22Rv1 (cell line): ENCODE measurements around the gene YEATS4.

Experiments
- H3K27ac ChIP-seq: fragments of 450-650 bp; 2 replicates; pipeline ENCODE4 v1.5.1; 2017
- CTCF ChIP-seq: fragments of 450-650 bp; IDR thresholded peaks from 2 replicates; pipeline ENCODE4 v1.5.1; 2017; ENCODE audit warnings: mild to moderate bottlenecking
- ZFX ChIP-seq: fragments of 450-650 bp; IDR thresholded peaks from 2 replicates; pipeline ENCODE4 v1.6.1; 2017; ENCODE audit warnings: antibody characterized with exemption, borderline replicate concordance

Gene YEATS4

GRCh38 chr12:69396041-69396440 lies 36.5 kb downstream of the YEATS4 start:
- no peak overlapping the region for H3K27ac ChIP-seq
- no peak for TF ChIP-seq ZFX
- no peak for TF ChIP-seq CTCF

GRCh38 chr12:69396963-69397362 lies 37.4 kb downstream of the YEATS4 start:
- TF ChIP-seq ZFX (no peak), CTCF (no peak)
- H3K27ac ChIP-seq = no peak overlapping the region

GRCh38 chr12:69397978-69398377 lies 38.4 kb downstream of the YEATS4 start:
- TF ChIP-seq CTCF (no peak), ZFX (no peak)
- H3K27ac ChIP-seq = no peak overlapping the region

DNA sequence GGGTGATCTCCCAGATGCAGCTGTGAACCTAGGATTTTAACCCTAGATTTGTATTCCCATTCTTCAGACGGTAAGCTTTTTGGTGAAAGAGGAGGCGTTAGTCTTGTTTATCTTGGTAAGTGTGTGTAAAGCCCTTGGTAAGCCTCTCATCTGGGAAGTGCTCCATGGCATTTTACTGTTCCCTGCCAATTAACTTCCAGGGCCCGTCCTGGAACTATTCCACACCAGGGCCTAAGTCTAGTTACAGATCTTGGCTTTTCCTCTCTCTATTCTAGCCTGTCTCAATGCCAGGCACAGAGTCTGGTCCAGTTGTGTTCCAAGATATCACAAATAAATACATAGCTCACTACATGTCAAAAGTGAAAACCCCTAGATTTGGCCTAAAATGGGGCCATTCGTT lies 42.4 kb downstream of the YEATS4 start:
- TF ChIP-seq CTCF (no peak), ZFX (no peak)
- H3K27ac ChIP-seq = no peak overlapping the region

DNA sequence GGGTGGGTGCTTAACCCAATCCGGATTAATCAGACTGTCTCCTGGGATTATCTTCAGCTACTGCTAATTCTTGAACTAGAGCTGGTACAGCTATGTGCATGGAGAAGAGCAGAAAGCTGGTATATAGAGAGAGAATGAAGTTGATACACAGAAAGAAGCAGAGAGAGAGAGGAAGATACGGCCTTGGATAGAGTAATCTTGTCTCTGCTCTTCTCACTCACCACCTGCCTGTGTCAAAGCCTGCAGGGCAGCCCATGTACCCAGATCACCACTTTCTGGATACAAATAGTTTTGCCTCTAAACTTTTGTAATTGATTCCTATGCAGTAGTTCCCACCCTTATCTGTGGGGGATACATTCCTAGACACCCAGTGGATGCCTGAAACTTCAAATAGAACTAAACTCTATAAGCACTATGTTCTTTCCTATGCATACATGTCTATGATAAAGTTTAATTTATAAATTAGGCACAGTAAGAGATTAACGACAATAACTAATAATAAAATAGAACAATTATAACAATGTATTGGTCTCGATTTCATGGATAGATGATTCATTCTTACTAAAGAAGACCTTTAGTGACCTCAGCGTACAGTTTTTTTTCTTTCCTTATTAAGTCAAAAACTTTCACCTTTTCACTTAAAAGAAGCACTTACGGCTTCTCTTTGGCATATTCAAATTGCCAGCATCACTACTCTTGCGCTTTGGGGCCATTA lies 45.5 kb downstream of the YEATS4 start:
- TF ChIP-seq ZFX (no peak), CTCF (no peak)
- H3K27ac ChIP-seq = no peak overlapping the region

DNA sequence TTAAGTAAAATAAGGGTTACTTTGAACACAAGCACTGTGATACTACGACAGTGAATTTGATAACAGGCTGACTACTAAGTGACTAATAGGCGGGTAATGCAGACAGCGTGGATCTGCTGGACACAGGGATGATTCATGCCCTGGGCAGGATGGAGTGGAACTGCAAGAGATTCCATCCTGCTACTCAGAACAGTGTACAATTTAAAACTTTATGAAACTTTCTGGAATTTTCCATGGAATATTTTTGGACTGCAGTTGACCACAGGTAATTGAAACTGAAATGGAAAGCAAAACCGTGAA lies 46.0 kb downstream of the YEATS4 start:
- TF ChIP-seq ZFX (no peak), CTCF (no peak)
- no peak overlapping the region for H3K27ac ChIP-seq

- no peak overlapping the region for H3K27ac ChIP-seq
- TF ChIP-seq ZFX (no peak), CTCF (no peak)
Observed at GRCh38 chr12:69406217-69406616, 46.7 kb downstream of the YEATS4 start.
